A549 treated with Mapracorat at 1 μM for 4 hours (cell line): ENCODE measurements around the gene FAM20A. TPM values are rescaled to one million over a fixed set of nuclear protein-coding genes. Genes with fewer than 3 reads are reported as not detected.

Source experiments
- total RNA-seq: library from RNA; stranded (reverse); fragments of 200-300 nt; extraction: Qiagen RNA extraction; gene quantifications from 5 replicates; pipeline ENCODE4 v1.2.3, GENCODE V29; 2022

Gene FAM20A
- not detected in 5 replicates for total RNA-seq

DNA sequence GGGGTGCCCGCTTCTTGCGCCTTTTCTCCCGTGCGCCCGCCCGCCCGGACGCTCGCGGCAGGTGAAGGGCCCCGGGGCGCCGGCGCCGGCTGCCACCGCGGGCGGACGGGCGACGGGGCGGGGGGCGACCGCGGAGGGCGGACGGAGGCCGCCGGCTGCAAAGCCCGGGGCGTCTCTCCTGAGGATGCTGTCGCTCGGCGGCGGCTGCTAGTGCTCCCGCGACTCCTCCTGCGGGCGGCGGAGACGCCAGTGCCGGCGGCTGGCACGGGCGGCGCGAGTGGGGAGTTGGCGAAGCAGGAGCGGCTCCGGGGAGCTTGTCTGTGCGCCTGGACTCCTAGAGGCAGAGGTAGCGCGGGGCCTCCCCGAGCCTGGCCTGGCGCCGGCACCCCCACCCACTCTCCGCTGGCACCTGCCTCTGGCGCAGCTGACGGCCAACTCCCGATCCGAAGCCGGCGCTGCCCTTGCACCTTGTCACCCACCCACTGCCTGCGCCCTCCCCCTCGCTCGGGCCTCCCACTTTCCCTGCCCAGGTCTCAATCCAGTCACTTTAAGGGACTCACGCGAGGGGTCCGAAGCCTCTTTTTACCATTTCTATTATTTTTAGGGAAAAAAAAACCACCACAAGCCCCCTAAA lies at the start of gene FAM20A:
FAM20A (minus strand) TSS at position 437 of the 634 bp plus-strand sequence. CDS start 701 bp downstream, outside the sequence.

GRCh38 chr17:68512247-68512959 lies 88.8 kb downstream of the FAM20A start, which contains the start of gene PRKAR1A:
Gene PRKAR1A (plus strand): TSS chr17:68512430. CDS start chr17:68515400, 2,970 bp downstream.

Other genes with a start within 250 kb of the FAM20A start
- gene WIPI1, start 143.9 kb downstream of the FAM20A start, total RNA-seq, result 8.6 to 14.9 TPM (median 11.1 TPM) in 5 replicates
- 118 to 182 TPM (median 160 TPM) in 5 replicates for gene PRKAR1A, start 88.9 kb downstream of the FAM20A start, total RNA-seq